Spleen (tissue), 7 donors: ENCODE data around the gene CEP68.

Experiments used
- CTCF ChIP-seq, 11 experiments: fragments of 200-600 bp in 7 of 11; fragments of 450-650 bp in 4 of 11; sonication (generic) in 4 of 11; IDR thresholded peaks in 8 of 11; conservative IDR thresholded peaks in 3 of 11; 1 replicate in 7 of 11; 2 replicates in 4 of 11; pipeline versions ENCODE4 v1.4.0 to v1.8.0; 2016 to 2021; ENCODE audit warnings: antibody characterized with exemption in 11 of 11, inconsistent platforms in 4 of 11, mild to moderate bottlenecking in 1 of 11
- POLR2A ChIP-seq, 3 donors: fragments of 450-650 bp; IDR thresholded peaks; one replicate each; pipeline ENCODE4 v1.5.1; 2017; ENCODE audit warnings: antibody characterized with exemption in 3 of 3, mild to moderate bottlenecking in 1 of 3
- donor health status: DM: no; HTN: no; CAD: no; lungs with moderate emphysema.
- donor health status: DM: no; HTN: no; CAD: no.
- donor health status: DM: no; HTN: no; CAD: no.

- TF ChIP-seq POLR2A (IDR thresholded peaks at IDR 0.05) (no peak), CTCF (IDR thresholded peaks at IDR 0.05 in 8 of 11, conservative IDR thresholded peaks at IDR 0.05 in 3 of 11) (no peak)
Measured at GRCh38 chr2:65136253-65136652, 80.0 kb downstream of the CEP68 start.
